Gastroesophageal sphincter (tissue), 3 donors: ENCODE data around the gene BTBD9.

Experiments
- EP300 ChIP-seq: sonication (generic); formaldehyde crosslinking; IDR thresholded peaks from one replicate; pipeline ENCODE4 v1.6.1; 2017; ENCODE audit warnings: antibody characterized with exemption, mild to moderate bottlenecking
- POLR2A ChIP-seq, 2 donors: fragments of 450-650 bp; IDR thresholded peaks; one replicate each; pipeline ENCODE4 v1.6.1; 2017; ENCODE audit warnings: antibody characterized with exemption in 2 of 2, mild to moderate bottlenecking in 2 of 2, moderate library complexity in 1 of 2
- POLR2AphosphoS5 ChIP-seq: sonication (generic); formaldehyde crosslinking; IDR thresholded peaks from one replicate; pipeline ENCODE4 v1.6.1; 2017; ENCODE audit warnings: antibody characterized with exemption
- TF ChIP-seq, protein P1 (sequence below), 4 experiments: fragments of 200-600 bp in 2 of 4; fragments of 450-650 bp in 2 of 4; sonication (generic) in 1 of 4; IDR thresholded peaks; one replicate each; pipeline ENCODE4 v1.5.1; 2017 to 2019; ENCODE audit warnings: antibody characterized with exemption in 4 of 4, mild to moderate bottlenecking in 2 of 4, moderate library complexity in 2 of 4

DNA sequence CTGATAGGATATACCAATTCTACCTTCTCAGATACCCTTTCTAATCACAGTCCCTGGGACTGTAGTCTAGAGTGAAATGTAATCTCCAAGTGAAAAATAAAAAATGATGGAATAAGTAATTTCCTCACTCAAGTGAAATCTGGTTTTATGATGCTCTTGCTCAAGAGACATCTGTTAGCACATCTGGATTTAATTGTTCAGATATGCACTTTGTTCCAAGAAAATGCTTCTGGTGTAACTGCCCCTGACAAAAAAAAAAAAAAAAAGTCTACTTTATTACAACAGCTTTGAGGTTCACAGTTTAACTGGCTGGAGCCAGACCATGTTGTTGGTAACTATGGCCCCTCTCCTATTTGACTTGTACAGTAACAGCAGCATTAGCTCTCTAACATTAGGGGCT, 251.8 kb downstream of the BTBD9 start:
- TF ChIP-seq, protein P1, sequence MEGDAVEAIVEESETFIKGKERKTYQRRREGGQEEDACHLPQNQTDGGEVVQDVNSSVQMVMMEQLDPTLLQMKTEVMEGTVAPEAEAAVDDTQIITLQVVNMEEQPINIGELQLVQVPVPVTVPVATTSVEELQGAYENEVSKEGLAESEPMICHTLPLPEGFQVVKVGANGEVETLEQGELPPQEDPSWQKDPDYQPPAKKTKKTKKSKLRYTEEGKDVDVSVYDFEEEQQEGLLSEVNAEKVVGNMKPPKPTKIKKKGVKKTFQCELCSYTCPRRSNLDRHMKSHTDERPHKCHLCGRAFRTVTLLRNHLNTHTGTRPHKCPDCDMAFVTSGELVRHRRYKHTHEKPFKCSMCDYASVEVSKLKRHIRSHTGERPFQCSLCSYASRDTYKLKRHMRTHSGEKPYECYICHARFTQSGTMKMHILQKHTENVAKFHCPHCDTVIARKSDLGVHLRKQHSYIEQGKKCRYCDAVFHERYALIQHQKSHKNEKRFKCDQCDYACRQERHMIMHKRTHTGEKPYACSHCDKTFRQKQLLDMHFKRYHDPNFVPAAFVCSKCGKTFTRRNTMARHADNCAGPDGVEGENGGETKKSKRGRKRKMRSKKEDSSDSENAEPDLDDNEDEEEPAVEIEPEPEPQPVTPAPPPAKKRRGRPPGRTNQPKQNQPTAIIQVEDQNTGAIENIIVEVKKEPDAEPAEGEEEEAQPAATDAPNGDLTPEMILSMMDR (IDR thresholded peaks at IDR 0.05), result no peak
- TF ChIP-seq POLR2AphosphoS5 (peak; percentile 46), EP300 (no peak), POLR2A (IDR thresholded peaks at IDR 0.05) (no peak)
